ENCODE data around the gene BCAS3. TPM values are rescaled to one million over a fixed set of nuclear protein-coding genes. Genes with fewer than 3 reads are reported as not detected.

BCAS3 gene
- total RNA-seq, 4 donors from 2014 or later: 13.0 to 27.8 (median 20.7) TPM

DNA sequence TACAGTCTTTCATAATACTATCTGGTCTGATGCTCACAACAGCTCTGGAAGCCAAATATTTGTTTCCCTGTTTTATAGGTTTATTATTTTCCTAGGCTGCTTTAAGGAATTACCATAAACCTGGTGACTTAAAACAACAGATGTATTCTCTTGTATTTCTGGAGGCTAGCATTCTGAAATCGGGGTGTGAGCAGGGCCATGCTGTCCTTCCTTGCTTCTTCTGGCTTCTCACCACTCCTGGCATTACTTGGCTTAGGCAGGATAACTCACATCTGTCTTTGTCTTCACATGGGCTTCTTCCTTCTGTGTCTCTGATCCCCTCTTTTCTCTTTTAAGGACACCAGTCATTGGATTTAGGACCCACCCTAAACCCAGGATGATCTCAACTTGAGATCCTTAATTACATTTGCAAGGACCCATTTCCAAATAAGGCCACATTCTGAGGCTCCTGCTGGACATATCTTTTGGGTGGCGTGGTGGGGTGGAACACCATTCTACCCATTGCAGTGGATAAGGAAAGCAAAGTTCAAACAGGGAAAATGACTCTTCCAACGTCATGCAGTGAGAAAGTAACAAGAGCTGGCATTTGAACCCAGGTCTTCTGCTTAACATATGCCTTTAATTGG lies 682.8 kb downstream of the BCAS3 start:
- no peak overlapping the region for H3K4me3 ChIP-seq
- H3K36me3 ChIP-seq: no peaks in the 10 kb centered on the region

DNA sequence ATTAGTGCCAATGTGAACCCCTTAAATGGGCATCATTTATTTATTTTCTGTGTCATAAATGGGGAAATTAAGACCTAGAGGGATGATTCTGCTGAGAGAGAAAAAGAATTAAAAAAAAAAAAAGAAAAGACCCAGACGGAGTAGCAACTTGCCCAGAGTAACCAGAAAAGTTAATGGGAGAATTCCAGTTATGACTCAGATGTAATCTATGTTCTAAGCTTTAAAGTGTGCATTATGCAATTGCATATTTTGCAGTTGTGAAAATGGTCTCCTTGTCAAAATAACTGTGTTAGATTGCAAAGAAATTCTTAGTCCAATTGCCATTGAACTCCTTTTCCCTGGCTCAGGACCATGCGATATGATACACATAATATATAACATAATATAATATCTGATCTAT lies 683.4 kb downstream of the BCAS3 start:
- DNase-seq: no peak
- no peaks in the 10 kb centered on the region for H3K9me3 ChIP-seq
- WGBS, 2 donors: 32 to 44% methylated on average over 2 of the region's 2 CpGs
- H3K36me3 ChIP-seq: no peaks in the 10 kb centered on the region
- H3K27me3 ChIP-seq: no peaks in the 10 kb centered on the region
- intact Hi-C loops (cut with DNase I): no loop called here
- TF ChIP-seq, protein P1, sequence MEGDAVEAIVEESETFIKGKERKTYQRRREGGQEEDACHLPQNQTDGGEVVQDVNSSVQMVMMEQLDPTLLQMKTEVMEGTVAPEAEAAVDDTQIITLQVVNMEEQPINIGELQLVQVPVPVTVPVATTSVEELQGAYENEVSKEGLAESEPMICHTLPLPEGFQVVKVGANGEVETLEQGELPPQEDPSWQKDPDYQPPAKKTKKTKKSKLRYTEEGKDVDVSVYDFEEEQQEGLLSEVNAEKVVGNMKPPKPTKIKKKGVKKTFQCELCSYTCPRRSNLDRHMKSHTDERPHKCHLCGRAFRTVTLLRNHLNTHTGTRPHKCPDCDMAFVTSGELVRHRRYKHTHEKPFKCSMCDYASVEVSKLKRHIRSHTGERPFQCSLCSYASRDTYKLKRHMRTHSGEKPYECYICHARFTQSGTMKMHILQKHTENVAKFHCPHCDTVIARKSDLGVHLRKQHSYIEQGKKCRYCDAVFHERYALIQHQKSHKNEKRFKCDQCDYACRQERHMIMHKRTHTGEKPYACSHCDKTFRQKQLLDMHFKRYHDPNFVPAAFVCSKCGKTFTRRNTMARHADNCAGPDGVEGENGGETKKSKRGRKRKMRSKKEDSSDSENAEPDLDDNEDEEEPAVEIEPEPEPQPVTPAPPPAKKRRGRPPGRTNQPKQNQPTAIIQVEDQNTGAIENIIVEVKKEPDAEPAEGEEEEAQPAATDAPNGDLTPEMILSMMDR (IDR thresholded peaks at IDR 0.05): no peak
- no peak for TF ChIP-seq POLR2A (IDR thresholded peaks at IDR 0.05)
- no peak overlapping the region for H3K27ac ChIP-seq
- peaks cover 0 to 42% (median 19%) of the 10 kb centered on the region in 3 donors for H3K4me1 ChIP-seq
- H3K4me3 ChIP-seq: no peak overlapping the region

More for the DNA sequence above, 682.8 kb downstream of the BCAS3 start:
- TF ChIP-seq, protein P1 (IDR thresholded peaks at IDR 0.05): no peak
- TF ChIP-seq POLR2A (IDR thresholded peaks at IDR 0.05): no peak
- no peaks in the 10 kb centered on the region for H3K27me3 ChIP-seq
- H3K27ac ChIP-seq: no peak overlapping the region
- DNase-seq: no peak
- intact Hi-C loops (cut with DNase I): no loop called here
- WGBS, 2 donors: 86 to 93% methylated on average over 2 to 3 of the region's 3 CpGs
- H3K4me1 ChIP-seq: peaks cover 0 to 48% (median 22%) of the 10 kb centered on the region in 3 donors
- no peaks in the 10 kb centered on the region for H3K9me3 ChIP-seq

DNA sequence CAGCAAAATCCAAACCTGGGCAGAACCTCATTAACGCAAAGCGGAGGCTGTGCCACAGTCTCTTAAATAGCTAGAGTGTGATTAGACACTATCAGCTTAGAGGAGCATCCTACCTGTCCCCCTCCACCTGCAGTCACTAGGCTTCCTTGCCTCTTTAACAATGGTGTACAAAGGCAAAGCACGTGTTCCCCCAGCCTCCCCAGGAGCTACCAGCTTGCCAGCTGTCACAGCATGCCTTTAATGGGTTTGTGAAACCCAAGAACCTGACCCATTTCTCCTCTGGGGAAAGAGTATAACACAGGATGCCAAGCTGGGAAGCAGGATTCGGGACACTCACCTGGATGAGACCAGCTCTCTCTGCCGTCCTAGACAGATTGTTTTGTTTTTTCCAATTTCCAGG lies 684.7 kb downstream of the BCAS3 start:
- Histone ChIP-seq H3K27me3 (no peaks in the 10 kb centered on the region), H3K4me3 (no peak overlapping the region), H3K36me3 (no peaks in the 10 kb centered on the region), H3K9me3 (no peaks in the 10 kb centered on the region), H3K27ac (no peak overlapping the region), H3K4me1 (peaks cover 0 to 29% (median 15%) of the 10 kb centered on the region in 3 donors)
- no peak for DNase-seq
- intact Hi-C loops (cut with DNase I): no loop called here
- TF ChIP-seq, protein P1 (IDR thresholded peaks at IDR 0.05): no peak
- no peak for TF ChIP-seq POLR2A (IDR thresholded peaks at IDR 0.05)
- WGBS, 2 donors: 81 to 95% methylated on average over 3 to 5 of the region's 5 CpGs

DNA sequence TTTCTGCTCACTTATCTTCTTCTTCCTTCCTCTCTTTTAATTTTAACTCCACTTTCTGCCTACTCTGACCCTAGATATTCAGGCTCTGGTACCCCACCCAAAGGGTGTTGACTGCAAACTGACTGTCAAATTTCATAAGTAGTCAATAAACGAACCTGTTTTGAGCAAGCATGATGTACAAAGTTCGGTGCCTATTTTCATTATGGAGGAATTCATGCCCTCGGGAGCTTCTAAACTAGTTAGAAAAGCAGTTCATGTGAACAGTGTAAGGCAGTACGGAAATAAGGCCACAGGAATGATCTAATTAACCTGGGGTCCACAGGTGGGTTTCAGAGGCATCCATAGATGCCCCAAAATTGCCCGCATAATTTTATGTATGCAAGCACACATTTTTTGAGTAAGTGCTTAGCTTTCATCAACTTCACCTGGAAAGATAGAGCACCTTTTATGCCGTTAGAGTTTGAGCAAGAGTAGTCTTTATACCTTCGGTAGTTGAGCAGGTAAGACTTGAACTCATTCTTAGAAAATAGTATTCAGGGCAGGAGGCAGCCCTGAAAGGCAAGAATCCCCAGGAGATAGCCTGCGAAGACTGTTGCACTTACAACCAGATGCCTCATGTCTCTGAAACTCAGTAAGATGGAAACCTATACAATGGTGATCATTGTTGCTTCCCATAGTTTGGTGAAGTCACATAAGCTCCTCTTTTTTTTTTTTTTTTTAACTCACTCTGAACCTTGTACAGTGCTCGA lies 685.4 kb downstream of the BCAS3 start:
- H3K4me3 ChIP-seq: no peak overlapping the region
- 80 to 91% methylated on average over 9 of the region's 9 CpGs for WGBS, 2 donors
- no peaks in the 10 kb centered on the region for H3K9me3 ChIP-seq
- no peaks in the 10 kb centered on the region for H3K36me3 ChIP-seq
- no peaks in the 10 kb centered on the region for H3K27me3 ChIP-seq
- intact Hi-C loops (cut with DNase I): no loop called here
- no peak overlapping the region for H3K27ac ChIP-seq
- H3K4me1 ChIP-seq: peaks cover 0 to 25% (median 15%) of the 10 kb centered on the region in 3 donors
- no peak for TF ChIP-seq POLR2A (IDR thresholded peaks at IDR 0.05)
- TF ChIP-seq, protein P1 (IDR thresholded peaks at IDR 0.05): no peak
- DNase-seq: no peak
